PC-3 (cell line): ENCODE data around the gene TGFBR3. TPM values are rescaled to one million over a fixed set of nuclear protein-coding genes. Genes with fewer than 3 reads are reported as not detected.
A peak's percentile ranks its signal among the peaks of the same experiment; 100 is the strongest.

ENCODE experiments used
- ATAC-seq: fragments of 200-7000 bp; cut with Tn5 transposase; 2 replicates; pipeline ENCODE4 v1.9.1; 2020; ENCODE audit warnings: mild to moderate bottlenecking, moderate library complexity
- BruUV-seq: library from RNA; stranded (reverse); fragments of 400-500 nt; replicated peaks from 2 replicates; lab custom pipeline; 2021; lab: Mats Ljungman, UMichigan
- CTCF ChIA-PET: fragments of 300-600 bp; sonication (Branson Sonifier 250); formaldehyde crosslinking; loops from one replicate; lab custom pipeline; 2022; ENCODE audit warnings: antibody characterized with exemption; lab: Charles Lee
- POLR2A ChIA-PET: fragments of 300-600 bp; sonication (Branson Sonifier 250); formaldehyde crosslinking; loops from one replicate; lab custom pipeline; 2022; ENCODE audit warnings: antibody characterized with exemption; ENCODE audit not compliant: unreplicated experiment; lab: Charles Lee
- DNase-seq: peaks from one replicate; pipeline ENCODE4 v3.0.0-alpha.2; 2015
- H2AFZ ChIP-seq: fragments of 300-600 bp; sonication (generic); 2 replicates; pipeline ENCODE4 v1.6.0; 2016; ENCODE audit warnings: antibody characterized with exemption, low read length
- H3F3A ChIP-seq: fragments of 300-600 bp; sonication (generic); one replicate; pipeline ENCODE4 v1.6.0; 2017; ENCODE audit warnings: antibody characterized with exemption, low read length, control low read depth, mild to moderate bottlenecking; ENCODE audit not compliant: unreplicated experiment
- H3K27ac ChIP-seq: fragments of 300-600 bp; sonication (generic); 2 replicates; pipeline ENCODE4 v1.5.1; 2016; ENCODE audit warnings: mild to moderate bottlenecking, low read length
- H3K27me3 ChIP-seq: fragments of 300-600 bp; sonication (generic); 2 replicates; pipeline ENCODE4 v1.6.1; 2016; ENCODE audit warnings: low read length, mixed read lengths
- H3K36me3 ChIP-seq: fragments of 300-600 bp; sonication (generic); 2 replicates; pipeline ENCODE4 v1.6.1; 2016; ENCODE audit warnings: low read depth, mixed run types, low read length, mixed read lengths
- H3K4me1 ChIP-seq: fragments of 300-600 bp; sonication (generic); 2 replicates; pipeline ENCODE4 v1.5.1; 2016; ENCODE audit warnings: low read length; ENCODE audit not compliant: insufficient read depth
- H3K4me2 ChIP-seq: fragments of 300-600 bp; sonication (generic); 2 replicates; pipeline ENCODE4 v1.6.0; 2016; ENCODE audit warnings: low read length
- H3K4me3 ChIP-seq: fragments of 300-600 bp; sonication (generic); 2 replicates; pipeline ENCODE4 v1.5.1; 2016; ENCODE audit warnings: mild to moderate bottlenecking, low read length, mixed read lengths
- H3K79me2 ChIP-seq: fragments of 300-600 bp; sonication (generic); 2 replicates; pipeline ENCODE4 v1.6.1; 2017; ENCODE audit warnings: low read length, mixed read lengths
- H3K9ac ChIP-seq: fragments of 300-600 bp; sonication (generic); 2 replicates; pipeline ENCODE4 v1.6.0; 2016; ENCODE audit warnings: mild to moderate bottlenecking, low read length
- H3K9me2 ChIP-seq: fragments of 300-600 bp; sonication (generic); replicated peaks from 2 replicates; pipeline ENCODE4 v1.6.1; 2016; ENCODE audit warnings: mixed run types, low read length, mixed read lengths
- H3K9me3 ChIP-seq: fragments of 300-600 bp; sonication (generic); 2 replicates; pipeline ENCODE4 v1.6.1; 2016; ENCODE audit warnings: low read length, mixed read lengths
- H4K20me1 ChIP-seq: fragments of 300-600 bp; sonication (generic); 2 replicates; pipeline ENCODE4 v1.6.1; 2016; ENCODE audit warnings: low read length, mixed read lengths
- CTCF ChIP-seq: fragments of 300-600 bp; sonication (generic); conservative IDR thresholded peaks from 2 replicates; pipeline ENCODE4 v1.5.1; 2017; ENCODE audit warnings: antibody characterized with exemption, low read depth, mild to moderate bottlenecking, low read length
- EZH2 ChIP-seq: fragments of 300-600 bp; sonication (generic); IDR thresholded peaks from one replicate; pipeline ENCODE4 v1.6.1; 2017; ENCODE audit warnings: antibody characterized with exemption, mild to moderate bottlenecking, low read length; ENCODE audit not compliant: unreplicated experiment
- EZH2phosphoT487 ChIP-seq: fragments of 300-600 bp; sonication (generic); IDR thresholded peaks from 2 replicates; pipeline ENCODE4 v1.6.1; 2018; ENCODE audit warnings: mild to moderate bottlenecking, antibody characterized with exemption, low read length, borderline replicate concordance
- intact Hi-C: fragments of 100-400 bp; cut with micrococcal nuclease; formaldehyde crosslinking; loops from 2 replicates; pipeline ENCODE4 v1.9.0; 2023
- total RNA-seq: library from RNA; depleted of rRNA; stranded (reverse); fragments of >200 nt; gene quantifications from 2 replicates; pipeline ENCODE4 v1.2.3, GENCODE V29; 2014

Gene TGFBR3
- total RNA-seq, 1 experiment from 2014 or later = 2.8 TPM

GRCh38 chr1:91900562-91900961 lies 14.6 kb upstream of the TGFBR3 start:
- Histone ChIP-seq H2AFZ (no peak overlapping the region), H3F3A (no peaks in the 10 kb centered on the region), H3K27me3 (no peaks in the 10 kb centered on the region), H3K4me1 (peaks cover 14% of the 10 kb centered on the region), H3K9me2 (no peaks in the 10 kb centered on the region), H3K36me3 (no peaks in the 10 kb centered on the region), H3K4me2 (peak overlapping the region; percentile 3; the same call in 1 of the 2 replicates), H3K4me3 (no peak overlapping the region), H3K79me2 (no peaks in the 10 kb centered on the region), H3K9me3 (no peaks in the 10 kb centered on the region), H3K27ac (no peak overlapping the region), H4K20me1 (no peaks in the 10 kb centered on the region), H3K9ac (no peak overlapping the region)
- TF ChIP-seq EZH2 (no peak), CTCF (no peak), EZH2phosphoT487 (no peak)
- intact Hi-C loops = no loop called here
- ChIA-PET CTCF (no interaction called here), POLR2A (no interaction called here)
- ATAC-seq (peak; percentile 66), DNase-seq (peak; percentile 89)
- no TSS peak for BruUV-seq

- Histone ChIP-seq H3K36me3 (no peaks in the 10 kb centered on the region), H3K9me3 (no peaks in the 10 kb centered on the region), H3K27me3 (no peaks in the 10 kb centered on the region), H3K4me3 (no peak overlapping the region), H3K4me2 (no peak overlapping the region), H2AFZ (no peak overlapping the region), H3K4me1 (peaks cover 14% of the 10 kb centered on the region), H3K9ac (no peak overlapping the region), H3K9me2 (no peaks in the 10 kb centered on the region), H4K20me1 (no peaks in the 10 kb centered on the region), H3K27ac (no peak overlapping the region), H3K79me2 (no peaks in the 10 kb centered on the region), H3F3A (no peaks in the 10 kb centered on the region)
- DNase-seq (no peak), ATAC-seq (no peak)
- intact Hi-C loops = no loop called here
- ChIA-PET POLR2A (no interaction called here), CTCF (no interaction called here)
- TF ChIP-seq EZH2 (no peak), CTCF (no peak), EZH2phosphoT487 (no peak)
- no TSS peak for BruUV-seq
These were observed 11.1 kb upstream of the TGFBR3 start for GRCh38 chr1:91897016-91897415.

GRCh38 chr1:91895832-91896556 lies 10.0 kb upstream of the TGFBR3 start:
- no peaks in the 10 kb centered on the region for H4K20me1 ChIP-seq
- H3K27ac ChIP-seq = no peak overlapping the region
- ChIA-PET POLR2A (no interaction called here), CTCF (no interaction called here)
- no peak overlapping the region for H3K4me3 ChIP-seq
- intact Hi-C loops = no loop called here
- no TSS peak for BruUV-seq
- peaks cover 11% of the 10 kb centered on the region for H3K4me1 ChIP-seq
- no peaks in the 10 kb centered on the region for H3F3A ChIP-seq
- no peak overlapping the region for H3K4me2 ChIP-seq
- DNase-seq = no peak
- ATAC-seq = no peak
- no peaks in the 10 kb centered on the region for H3K27me3 ChIP-seq
- no peaks in the 10 kb centered on the region for H3K9me3 ChIP-seq
- H2AFZ ChIP-seq = no peak overlapping the region
- H3K36me3 ChIP-seq = no peaks in the 10 kb centered on the region
- H3K9ac ChIP-seq = no peak overlapping the region
- no peaks in the 10 kb centered on the region for H3K9me2 ChIP-seq
- TF ChIP-seq CTCF = no peak
- TF ChIP-seq EZH2 = no peak
- TF ChIP-seq EZH2phosphoT487 = no peak
- H3K79me2 ChIP-seq = no peaks in the 10 kb centered on the region
